ENCODE measurements around the gene CDC123. TPM values are rescaled to one million over a fixed set of nuclear protein-coding genes. Genes with fewer than 3 reads are reported as not detected.

The CDC123 gene
- total and polyA plus RNA-seq, 2 donors (not counting 3 experiments of a cell fraction or from before 2014, with no cell fraction given) = 65.6 to 106 TPM

- no peak overlapping the region for H2AFZ ChIP-seq (ENCODE audit: low read depth, low read length)
- H3K79me2 ChIP-seq (ENCODE audit: control insufficient read depth, insufficient read depth, low read length) = no peaks in the 10 kb centered on the region
- ChIA-PET POLR2A (no interaction called here), CTCF (no interaction called here)
- FAIRE-seq (no peak), DNase-seq (ENCODE audit: low read depth, low spot score) (peak; percentile 33)
- peak overlapping the region; percentile 52 for H3K27ac ChIP-seq (ENCODE audit: insufficient read depth, low read depth, low read length)
- H3K27me3 ChIP-seq (ENCODE audit: control insufficient read depth in 2 of 2, insufficient read depth in 2 of 2, low read length in 2 of 2) = no peaks in the 10 kb centered on the region
- H3K4me2 ChIP-seq (ENCODE audit: insufficient read depth, low read length) = no peak overlapping the region
- peaks cover 3 to 18% of the 10 kb centered on the region in 2 experiments for H3K36me3 ChIP-seq (ENCODE audit: control insufficient read depth in 2 of 2, extremely low read depth in 1 of 2, insufficient read depth in 2 of 2, low read length in 2 of 2)
- BruUV-seq (replicated peaks) = no TSS peak
- TF ChIP-seq CTCF (IDR thresholded peaks at IDR 0.05; ENCODE audit: extremely low read depth in 1 of 2, insufficient read depth in 1 of 2, low read depth in 1 of 2, low read length in 2 of 2) = no peak
- TF ChIP-seq GATA2 (IDR thresholded peaks at IDR 0.05; ENCODE audit: insufficient read depth, insufficient read length, low read depth, low read length) = no peak
- TF ChIP-seq POLR2A (IDR thresholded peaks at IDR 0.05; ENCODE audit: low read depth, low read length) = no peak
- no peak for TF ChIP-seq MAX (IDR thresholded peaks at IDR 0.05; ENCODE audit: insufficient read depth, insufficient read length)
- no peak for TF ChIP-seq FOS (IDR thresholded peaks at IDR 0.05; ENCODE audit: borderline replicate concordance, insufficient read depth, low read length)
- no peak for TF ChIP-seq POLR2AphosphoS5 (IDR thresholded peaks at IDR 0.05; ENCODE audit: insufficient read depth, low read depth, low read length)
- TF ChIP-seq EZH2 (IDR thresholded peaks at IDR 0.05; ENCODE audit: borderline replicate concordance, low read depth, low read length, severe bottlenecking) = no peak
- no peak for TF ChIP-seq JUN (IDR thresholded peaks at IDR 0.05; ENCODE audit: borderline replicate concordance, insufficient read depth, insufficient read length, low read depth)
- TF ChIP-seq MYC (IDR thresholded peaks at IDR 0.05; ENCODE audit: low read depth, low read length) = no peak
- no peaks in the 10 kb centered on the region for H4K20me1 ChIP-seq (replicated peaks; ENCODE audit: control insufficient read depth, extremely low read depth, insufficient read depth, low read length)
- H3K9me1 ChIP-seq (replicated peaks; ENCODE audit: control insufficient read depth, extremely low read depth, insufficient read depth, low read length) = no peaks in the 10 kb centered on the region
- H3K9ac ChIP-seq (replicated peaks; ENCODE audit: extremely low read depth, insufficient read depth, low read length) = no peak overlapping the region
- H3K4me3 ChIP-seq (replicated peaks in 1 of 3; ENCODE audit: insufficient read depth in 1 of 3, low read depth in 1 of 3, low read length in 3 of 3) = no peak overlapping the region
- H3K4me1 ChIP-seq (ENCODE audit: control insufficient read depth, extremely low read depth, insufficient read depth, low read length) = peaks cover 6% of the 10 kb centered on the region
- intact Hi-C loops (cut with micrococcal nuclease) (no loop called here), dilution Hi-C loops (cut with MboI; ENCODE audit: extremely low pct_ligation_motif_present, low sequenced_read_pairs) (no loop called here)
- H3K9me3 ChIP-seq (replicated peaks; ENCODE audit: control insufficient read depth, insufficient read depth, low read length) = no peaks in the 10 kb centered on the region
These were observed 39.8 kb downstream of the CDC123 start for GRCh38 chr10:12235796-12236195.

All from endothelial cell of umbilical vein (primary cell).